Transverse colon (tissue), 4 donors: ENCODE data around the gene SLC15A4. TPM values are rescaled to one million over a fixed set of nuclear protein-coding genes. Genes with fewer than 3 reads are reported as not detected.

Source experiments
- DNase-seq: peaks from one replicate; pipeline ENCODE4 v3.0.0-alpha.2; 2019
- H3K27ac ChIP-seq, 4 donors: fragments of 200-600 bp; sonication (generic); 2 replicates each; pipeline ENCODE4 v1.5.1; 2016 to 2018; ENCODE audit warnings: inconsistent platforms in 4 of 4
- H3K27me3 ChIP-seq: fragments of 200-600 bp; sonication (generic); 2 replicates; pipeline ENCODE4 v1.5.1; 2017; ENCODE audit warnings: inconsistent platforms
- H3K36me3 ChIP-seq, 4 donors: fragments of 200-600 bp; sonication (generic); 2 replicates each; pipeline ENCODE4 v1.5.1; 2017 to 2019; ENCODE audit warnings: inconsistent platforms in 4 of 4
- H3K4me1 ChIP-seq, 4 donors: fragments of 200-600 bp; sonication (generic); 2 replicates each; pipeline ENCODE4 v1.5.1; 2017 to 2020; ENCODE audit warnings: inconsistent platforms in 4 of 4
- H3K4me3 ChIP-seq, 4 donors: fragments of 200-600 bp; sonication (generic); 1 replicate in 1 of 4; 2 replicates in 3 of 4; pipeline versions ENCODE4 v1.5.1 to v1.6.1; 2017 to 2019; ENCODE audit warnings: inconsistent platforms in 4 of 4
- H3K9me3 ChIP-seq, 2 donors: fragments of 200-600 bp; sonication (generic); 2 replicates each; pipeline ENCODE4 v1.5.1; 2017 to 2019; ENCODE audit warnings: inconsistent platforms in 2 of 2
- CTCF ChIP-seq, 5 experiments: fragments of 200-600 bp in 3 of 5; fragments of 450-650 bp in 2 of 5; sonication (generic) in 3 of 5; IDR thresholded peaks; 1 replicate in 2 of 5; 2 replicates in 3 of 5; pipeline ENCODE4 v1.5.1; 2016 to 2017; ENCODE audit warnings: antibody characterized with exemption in 5 of 5, inconsistent platforms in 3 of 5, mild to moderate bottlenecking in 2 of 5, moderate library complexity in 1 of 5
- EP300 ChIP-seq: sonication (generic); formaldehyde crosslinking; IDR thresholded peaks from one replicate; pipeline ENCODE4 v1.6.1; 2017; ENCODE audit warnings: antibody characterized with exemption, low read depth
- POLR2A ChIP-seq: fragments of 450-650 bp; IDR thresholded peaks from one replicate; pipeline ENCODE4 v1.6.1; 2016; ENCODE audit warnings: antibody characterized with exemption, mild to moderate bottlenecking, moderate library complexity
- POLR2AphosphoS5 ChIP-seq, 3 donors: sonication (generic); formaldehyde crosslinking; IDR thresholded peaks; one replicate each; pipeline ENCODE4 v1.6.1; 2016; ENCODE audit warnings: antibody characterized with exemption in 3 of 3
- WGBS, 2 donors: methylation state at CpG; one replicate each; pipeline ENCODE4 v1.1.5; 2018; ENCODE audit warnings: low coverage in 1 of 2; 5-methylcytosine and 5-hydroxymethylcytosine counted together
- in situ Hi-C, 4 donors: fragments of 200-750 bp; cut with MboI; loops; one replicate each; pipeline versions ENCODE4 v1.15.0 to v1.15.1; 2017; ENCODE audit warnings: low sequenced_read_pairs in 3 of 4, low pct_ligation_motif_present in 1 of 4, low pct_unique_long_range_greater_than_20kb in 1 of 4
- intact Hi-C: fragments of 100-400 bp; cut with DNase I; formaldehyde crosslinking; loops from one replicate; pipeline ENCODE4 v1.15.1; 2023; ENCODE audit warnings: low total_unique reads
- total RNA-seq, 4 donors: library from RNA; depleted of rRNA; stranded (reverse); fragments of >200 nt; gene quantifications; one replicate each; pipeline ENCODE4 v1.1.0, GENCODE V29; 2016

The SLC15A4 gene
- total RNA-seq, 4 donors from 2014 or later, result 13.1 to 41.2 (median 32.7) TPM

- in situ Hi-C loops, result loop anchor here in 2 of 4 donors (25.0 kb wide), 1 partner anchor 1128 kb away; the partner anchor contains the start of gene TMEM132D (in 2 of the 2)
- no peak overlapping the region for H3K4me3 ChIP-seq
Measured at GRCh38 chr12:128784030-128784760, 39.6 kb downstream of the SLC15A4 start.

GRCh38 chr12:128783129-128783574 is 40.6 kb downstream of the SLC15A4 start:
- intact Hi-C loops, result no loop called here
- Histone ChIP-seq H3K36me3 (no peaks in the 10 kb centered on the region), H3K27me3 (no peaks in the 10 kb centered on the region), H3K4me3 (no peak overlapping the region), H3K9me3 (no peaks in the 10 kb centered on the region), H3K4me1 (no peaks in the 10 kb centered on the region), H3K27ac (no peak overlapping the region)
- in situ Hi-C loops, result loop anchor here in 2 of 4 donors (25.0 kb wide), 1 partner anchor 1129 kb away; the partner anchor contains the start of gene TMEM132D (in 2 of the 2)
- no peak for DNase-seq
- WGBS, 2 donors, result 61 to 64% methylated on average over 8 of the region's 8 CpGs
- TF ChIP-seq EP300 (no peak), POLR2AphosphoS5 (IDR thresholded peaks at IDR 0.05) (no peak), CTCF (IDR thresholded peaks at IDR 0.05) (no peak), POLR2A (no peak)

More at GRCh38 chr12:128784030-128784760, 39.6 kb downstream of the SLC15A4 start:
- DNase-seq, result no peak
- WGBS, 2 donors, result 60 to 75% methylated on average over 7 to 13 of the region's 13 CpGs
- intact Hi-C loops, result no loop called here
- Histone ChIP-seq H3K9me3 (no peaks in the 10 kb centered on the region), H3K27me3 (no peaks in the 10 kb centered on the region), H3K36me3 (no peaks in the 10 kb centered on the region), H3K27ac (no peak overlapping the region), H3K4me1 (no peaks in the 10 kb centered on the region)
- TF ChIP-seq EP300 (no peak), POLR2A (no peak)

- Histone ChIP-seq H3K4me1 (no peaks in the 10 kb centered on the region), H3K9me3 (no peaks in the 10 kb centered on the region), H3K27me3 (no peaks in the 10 kb centered on the region), H3K36me3 (no peaks in the 10 kb centered on the region), H3K4me3 (no peak overlapping the region), H3K27ac (no peak overlapping the region)
- no peak for DNase-seq
- in situ Hi-C loops, result loop anchor here in 2 of 4 donors (25.0 kb wide), 1 partner anchor 1132 kb away; the partner anchor contains the start of gene TMEM132D (in 2 of the 2)
- TF ChIP-seq POLR2A (no peak), CTCF (IDR thresholded peaks at IDR 0.05) (no peak), POLR2AphosphoS5 (IDR thresholded peaks at IDR 0.05) (no peak), EP300 (no peak)
- intact Hi-C loops, result no loop called here
Measured at GRCh38 chr12:128779901-128780300, 43.9 kb downstream of the SLC15A4 start.

GRCh38 chr12:128772249-128772648 is 51.5 kb downstream of the SLC15A4 start:
- no peak overlapping the region for H3K4me3 ChIP-seq
- intact Hi-C loops, result no loop called here
- H3K36me3 ChIP-seq, result no peaks in the 10 kb centered on the region
- 95 to 100% methylated on average over 1 to 10 of the region's 10 CpGs for WGBS, 2 donors
- in situ Hi-C loops, result no loop called here
- no peaks in the 10 kb centered on the region for H3K9me3 ChIP-seq
- TF ChIP-seq POLR2A, result no peak
- no peak for TF ChIP-seq CTCF (IDR thresholded peaks at IDR 0.05)
- no peak for TF ChIP-seq EP300
- no peak for TF ChIP-seq POLR2AphosphoS5 (IDR thresholded peaks at IDR 0.05)
- H3K27ac ChIP-seq, result no peak overlapping the region
- DNase-seq, result no peak
- peaks cover 20% of the 10 kb centered on the region for H3K27me3 ChIP-seq
- H3K4me1 ChIP-seq, result no peaks in the 10 kb centered on the region
